NCI-H1930 (cell line): ENCODE data around the gene TCOF1.

Source experiments
- DNase-seq, 2 experiments: peaks; one replicate each; lab custom pipeline; 2025; lab: John Stamatoyannopoulos, UW

The TCOF1 gene

DNA sequence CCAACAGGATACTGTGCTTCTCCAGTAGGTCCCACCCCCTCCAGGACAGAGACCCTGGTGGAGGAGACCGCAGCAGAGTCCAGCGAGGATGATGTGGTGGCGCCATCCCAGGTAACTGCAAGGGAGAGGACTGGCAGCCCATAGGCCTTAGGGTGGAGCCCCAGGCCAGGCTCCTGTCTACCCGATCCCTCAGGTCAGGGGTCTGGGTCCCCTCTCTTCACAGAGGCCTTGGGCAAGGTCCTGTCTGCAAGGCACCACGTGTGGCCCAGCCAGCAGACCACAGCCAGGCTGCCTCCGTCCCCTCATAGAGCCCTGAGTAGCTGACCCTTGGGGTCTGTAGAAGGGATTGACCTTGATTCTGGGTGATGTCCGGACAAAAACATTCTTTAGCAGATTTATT lies 35.2 kb downstream of the TCOF1 start:
- no peak for DNase-seq

DNA sequence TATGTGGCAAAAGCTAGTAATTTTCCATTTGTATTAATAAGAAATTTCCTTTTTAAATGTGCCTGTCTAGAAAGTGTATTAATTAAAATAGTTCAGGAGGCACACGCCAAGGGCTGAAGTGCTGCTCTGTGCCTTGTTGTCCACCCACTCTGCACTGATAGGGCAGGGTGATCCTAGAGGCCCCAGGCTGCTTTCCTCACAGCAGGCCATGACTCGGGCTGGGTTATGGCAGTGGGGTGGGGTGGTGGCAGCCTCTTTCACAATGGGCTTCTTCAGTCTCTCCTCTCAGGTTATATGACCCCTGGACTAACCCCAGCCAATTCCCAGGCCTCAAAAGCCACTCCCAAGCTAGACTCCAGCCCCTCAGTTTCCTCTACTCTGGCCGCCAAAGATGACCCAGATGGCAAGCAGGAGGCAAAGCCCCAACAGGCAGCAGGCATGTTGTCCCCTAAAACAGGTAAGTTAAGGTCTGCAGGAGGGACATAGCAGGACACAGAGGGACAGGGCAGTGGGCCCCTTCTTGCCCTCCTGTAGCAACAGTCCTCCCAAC lies 35.7 kb downstream of the TCOF1 start:
- no peak for DNase-seq

DNA sequence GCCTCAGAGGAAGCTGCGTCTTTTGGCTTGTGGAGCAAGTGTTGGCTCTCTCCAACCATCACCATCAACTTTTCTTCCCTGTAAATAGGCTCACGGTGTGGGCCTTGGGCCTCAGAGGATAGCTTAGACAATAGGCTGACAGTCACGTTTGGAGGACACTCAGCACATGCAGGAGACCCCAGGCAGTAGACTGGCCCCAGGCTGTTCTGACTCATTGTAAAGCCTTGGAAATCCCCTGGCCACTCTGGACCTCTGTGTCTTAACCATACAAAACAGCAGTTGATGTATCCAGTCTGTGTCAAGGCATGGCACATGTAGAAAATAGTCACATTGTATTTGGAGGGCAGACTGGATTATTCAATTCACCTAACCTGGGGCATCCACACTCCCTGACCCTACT lies 36.6 kb downstream of the TCOF1 start:
- no peak for DNase-seq

DNA sequence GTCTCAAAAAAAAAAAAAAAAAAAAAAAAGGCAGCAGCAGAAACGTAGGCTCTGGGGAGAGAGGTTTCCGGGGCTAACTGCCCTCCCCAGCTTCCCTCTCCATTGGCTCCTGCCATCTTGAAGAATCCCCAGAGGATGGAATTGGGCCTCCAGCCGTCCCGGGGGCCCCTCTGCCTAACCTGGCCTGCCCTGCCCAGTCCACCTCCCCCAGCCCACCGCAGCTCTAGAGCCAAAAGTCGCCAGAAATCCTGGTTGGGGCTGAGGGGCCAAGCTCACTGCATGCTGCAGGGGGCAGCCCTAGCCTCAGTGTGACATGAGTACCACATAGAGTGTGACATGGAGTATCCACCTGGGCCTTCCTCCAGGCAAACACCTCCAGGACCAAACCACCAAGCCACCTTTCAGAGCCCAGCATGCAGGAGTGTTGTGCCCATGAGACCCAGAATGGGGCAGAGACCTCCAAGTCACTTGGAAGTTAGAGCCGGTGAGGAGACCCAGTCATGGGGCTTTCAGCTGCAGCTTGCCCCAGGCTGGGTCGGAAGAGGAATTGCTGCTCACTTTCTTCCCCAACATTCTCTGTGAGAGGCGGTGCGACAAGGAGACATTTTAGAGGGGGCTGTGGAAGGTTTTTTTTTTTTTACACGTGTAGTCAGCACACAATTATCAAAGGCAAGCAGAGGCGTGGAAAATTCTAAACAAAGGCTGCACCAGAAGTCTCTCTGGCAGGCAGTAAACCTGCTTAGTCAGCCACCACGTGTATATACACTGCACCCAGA lies 37.6 kb downstream of the TCOF1 start:
- DNase-seq: no peak

DNA sequence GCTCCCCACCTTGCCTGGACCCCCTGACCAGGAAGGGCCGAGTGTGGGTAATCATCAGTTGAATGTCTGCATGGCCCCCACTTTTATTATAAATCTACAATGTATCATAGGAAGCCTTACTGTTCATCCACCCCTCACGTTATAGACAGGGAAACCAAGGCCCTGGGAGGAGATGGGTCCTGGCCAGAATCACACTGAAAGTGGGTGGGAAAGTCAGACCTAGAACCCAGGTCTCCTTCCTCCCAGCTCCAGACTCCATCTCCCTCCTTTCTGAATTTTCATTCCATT lies 38.1 kb downstream of the TCOF1 start:
- no peak for DNase-seq

DNA sequence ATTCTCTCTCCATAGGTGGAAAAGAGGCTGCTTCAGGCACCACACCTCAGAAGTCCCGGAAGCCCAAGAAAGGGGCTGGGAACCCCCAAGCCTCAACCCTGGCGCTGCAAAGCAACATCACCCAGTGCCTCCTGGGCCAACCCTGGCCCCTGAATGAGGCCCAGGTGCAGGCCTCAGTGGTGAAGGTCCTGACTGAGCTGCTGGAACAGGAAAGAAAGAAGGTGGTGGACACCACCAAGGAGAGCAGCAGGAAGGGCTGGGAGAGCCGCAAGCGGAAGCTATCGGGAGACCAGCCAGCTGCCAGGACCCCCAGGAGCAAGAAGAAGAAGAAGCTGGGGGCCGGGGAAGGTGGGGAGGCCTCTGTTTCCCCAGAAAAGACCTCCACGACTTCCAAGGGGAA lies 38.8 kb downstream of the TCOF1 start:
- no peak for DNase-seq

DNA sequence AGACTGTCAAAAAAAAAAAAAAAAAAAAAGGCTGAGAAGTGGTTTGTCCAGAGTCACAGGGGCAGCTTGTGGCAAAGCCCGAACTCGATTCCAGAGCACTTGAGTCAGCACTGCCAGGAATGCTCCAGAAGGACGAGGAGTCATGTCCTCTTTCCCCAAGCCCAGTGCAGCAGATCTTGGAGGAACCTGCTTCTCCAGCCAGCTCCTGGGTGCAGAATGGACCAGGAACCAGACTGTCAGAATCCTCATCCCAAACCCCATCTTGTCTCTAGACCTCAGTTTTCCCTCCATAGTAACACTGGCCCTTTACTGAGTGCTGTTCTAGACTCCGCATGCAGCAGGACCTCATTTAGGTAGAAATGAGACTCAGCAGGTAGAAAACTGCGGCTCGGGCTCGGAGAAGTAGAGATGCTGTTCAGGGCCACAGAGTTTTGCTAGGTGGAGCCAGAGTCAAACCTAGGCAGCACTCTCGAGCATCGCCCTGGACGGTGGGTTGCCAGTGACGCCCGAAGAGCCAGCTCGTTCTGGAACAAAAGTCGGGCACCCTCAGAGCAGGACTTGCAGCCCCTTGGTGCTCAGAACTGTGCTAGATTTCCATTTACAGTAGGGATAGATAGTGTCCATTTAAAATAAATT lies 39.8 kb downstream of the TCOF1 start:
- DNase-seq: no peak

DNA sequence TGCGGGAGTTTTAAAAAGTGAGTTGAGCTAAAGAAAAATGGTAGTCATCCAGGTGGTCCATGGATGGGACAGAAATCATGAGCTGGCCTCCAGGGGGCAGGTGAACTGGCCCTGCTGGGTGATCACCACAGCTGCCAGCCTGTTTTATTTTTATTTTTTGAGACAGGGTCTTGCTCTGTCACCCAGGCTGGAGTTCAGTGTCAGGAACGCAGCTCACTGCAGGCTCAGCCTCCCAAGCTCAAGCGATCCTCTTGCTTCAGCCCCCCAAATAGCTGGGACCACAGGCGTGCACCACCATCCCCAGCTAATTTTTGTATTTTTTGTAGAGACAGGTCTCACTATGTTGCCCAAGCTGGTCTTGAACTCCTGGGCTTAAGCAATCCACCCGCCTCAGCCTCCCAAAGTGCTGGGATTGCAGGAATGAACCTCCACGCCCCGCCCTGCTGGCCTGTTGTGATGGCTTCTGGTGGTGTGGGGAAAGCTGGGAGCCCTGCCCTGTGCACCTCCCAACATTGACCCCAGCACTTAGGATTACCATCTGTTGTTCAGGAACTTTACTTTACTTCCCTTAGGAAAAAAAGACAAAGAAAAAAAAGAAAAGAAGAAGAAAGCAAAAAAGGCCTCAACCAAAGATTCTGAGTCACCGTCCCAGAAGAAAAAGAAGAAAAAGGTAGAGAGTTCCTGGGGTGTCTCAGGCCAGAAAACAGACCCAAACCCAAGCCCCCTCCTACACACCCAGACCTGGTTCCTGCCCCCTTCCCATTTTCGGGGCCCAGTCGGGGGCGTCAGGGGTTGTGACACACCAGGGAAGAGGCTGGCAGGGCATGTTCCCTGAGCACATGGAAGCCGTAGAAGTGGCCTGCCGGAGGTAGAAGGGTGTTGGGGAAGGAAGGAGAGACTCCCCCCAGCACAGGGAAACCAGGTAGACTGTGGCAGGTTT lies 40.6 kb downstream of the TCOF1 start:
- DNase-seq: no peak

DNA sequence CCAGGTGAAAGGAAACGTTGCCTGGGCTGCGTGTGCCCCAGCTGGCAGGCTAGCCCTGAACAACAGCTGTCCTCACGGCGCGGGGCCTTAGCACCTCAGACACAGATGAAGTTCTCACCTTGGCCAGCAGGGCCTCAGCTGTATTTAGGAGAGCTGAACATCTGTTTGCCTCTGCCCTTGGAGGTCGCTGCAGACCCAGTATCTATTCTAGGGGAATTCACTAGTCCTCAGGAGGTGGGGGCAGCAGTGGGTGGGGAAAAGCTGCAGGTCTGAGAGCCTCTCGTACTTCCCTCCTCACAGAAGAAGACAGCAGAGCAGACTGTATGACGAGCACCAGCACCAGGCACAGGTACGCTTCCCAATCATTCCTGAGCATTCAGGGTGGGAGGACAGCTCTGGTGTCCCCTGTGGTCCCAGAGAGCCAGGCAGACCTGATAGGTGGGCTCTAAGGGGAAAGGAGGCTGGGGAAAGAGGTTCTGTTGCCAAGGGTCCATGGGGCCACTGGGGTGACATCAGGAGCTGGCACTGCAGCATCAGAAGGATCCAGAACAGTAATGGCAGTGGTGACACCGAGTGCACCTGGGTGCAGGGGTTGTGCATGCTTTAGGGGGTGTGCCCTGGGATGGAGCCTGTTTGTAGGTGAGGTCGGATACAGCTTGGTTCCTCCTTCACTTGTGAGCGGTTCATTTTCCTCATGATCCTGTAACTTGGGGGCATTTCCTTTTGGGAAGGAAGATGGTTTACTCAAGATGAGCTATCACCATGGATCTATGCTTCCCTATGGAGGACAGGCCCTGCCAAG lies 41.4 kb downstream of the TCOF1 start:
- DNase-seq: no peak

DNA sequence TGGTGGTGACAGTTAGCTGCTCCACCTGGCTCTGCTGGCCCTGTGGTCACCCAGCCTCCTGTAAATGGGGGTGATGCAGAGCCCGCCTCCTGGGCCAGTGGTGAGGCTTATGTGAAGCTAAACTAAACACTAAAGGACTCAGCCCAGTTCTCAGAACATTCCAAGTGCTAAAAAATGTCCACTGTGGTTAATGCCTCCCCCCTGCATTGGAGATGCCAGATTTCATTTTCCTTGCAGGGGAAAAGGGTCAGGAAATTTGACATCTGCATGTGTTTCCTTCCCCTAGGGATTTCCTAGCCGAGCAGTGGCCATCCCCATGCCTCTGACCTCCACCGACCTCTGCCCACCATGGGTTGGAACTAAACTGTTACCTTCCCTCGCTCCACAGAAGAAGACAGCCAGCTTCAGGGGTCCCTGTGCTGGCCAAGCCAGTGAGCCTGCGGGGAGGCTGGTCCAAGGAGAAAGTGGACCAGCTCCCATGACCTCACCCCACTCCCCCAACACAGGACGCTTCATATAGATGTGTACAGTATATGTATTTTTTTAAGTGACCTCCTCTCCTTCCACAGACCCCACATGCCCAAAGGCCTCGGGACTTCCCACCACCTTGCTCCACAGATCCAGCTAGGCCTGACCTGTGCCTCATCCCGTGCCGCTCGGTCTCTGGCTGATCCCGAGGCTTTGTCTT lies 42.2 kb downstream of the TCOF1 start:
- DNase-seq: no peak

DNA sequence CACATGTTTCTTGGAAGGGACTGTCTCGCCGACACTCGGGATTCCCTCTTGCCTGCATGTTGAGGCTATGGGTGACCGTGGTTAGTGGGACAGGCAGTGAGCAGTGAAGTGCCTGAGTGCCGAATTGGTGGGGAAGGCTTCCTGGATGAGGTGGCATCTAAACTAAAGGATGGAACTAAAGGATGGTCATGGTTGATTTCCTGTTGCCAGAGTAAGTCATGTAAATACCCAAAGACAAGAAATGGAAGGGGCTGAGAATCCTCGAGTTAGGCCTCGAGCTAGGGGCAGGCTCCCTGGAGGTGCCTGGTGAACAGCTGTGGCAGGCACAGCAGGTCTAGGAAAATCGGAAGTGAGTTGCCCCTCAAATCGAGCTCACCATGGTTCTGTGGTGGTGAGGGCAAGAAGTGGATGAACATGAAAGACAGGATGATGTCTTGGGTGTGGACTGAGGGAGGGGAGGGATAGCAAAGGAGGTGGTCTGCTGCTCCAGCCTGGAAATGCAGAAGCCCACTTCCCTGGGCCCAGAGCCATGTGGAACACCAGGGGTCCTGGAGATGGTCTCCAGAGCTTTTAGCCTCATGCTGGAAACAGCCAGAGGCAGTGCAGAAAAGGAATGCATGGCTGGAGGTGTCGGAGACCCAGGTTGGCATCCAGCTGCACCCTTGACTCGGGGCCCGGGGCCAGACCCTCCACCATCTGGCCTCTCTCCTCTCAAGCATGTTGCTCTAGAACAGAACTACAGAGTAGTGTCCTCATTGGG lies 43.0 kb downstream of the TCOF1 start:
- no peak for DNase-seq

DNA sequence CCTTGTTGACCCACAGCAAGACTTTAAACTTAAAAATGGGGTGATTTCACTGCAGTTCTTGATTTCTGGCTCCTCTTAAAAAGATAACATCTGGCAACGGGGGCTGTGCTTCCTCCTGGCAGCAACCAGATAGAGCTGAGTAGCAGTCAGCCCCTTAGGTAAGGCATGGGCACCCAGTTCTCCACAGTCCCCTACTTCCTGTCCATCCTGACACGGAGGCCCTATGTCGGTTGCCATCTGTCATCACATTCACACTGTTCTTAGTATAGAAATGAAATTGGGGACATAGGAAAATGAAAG lies 43.5 kb downstream of the TCOF1 start:
- DNase-seq: no peak

DNA sequence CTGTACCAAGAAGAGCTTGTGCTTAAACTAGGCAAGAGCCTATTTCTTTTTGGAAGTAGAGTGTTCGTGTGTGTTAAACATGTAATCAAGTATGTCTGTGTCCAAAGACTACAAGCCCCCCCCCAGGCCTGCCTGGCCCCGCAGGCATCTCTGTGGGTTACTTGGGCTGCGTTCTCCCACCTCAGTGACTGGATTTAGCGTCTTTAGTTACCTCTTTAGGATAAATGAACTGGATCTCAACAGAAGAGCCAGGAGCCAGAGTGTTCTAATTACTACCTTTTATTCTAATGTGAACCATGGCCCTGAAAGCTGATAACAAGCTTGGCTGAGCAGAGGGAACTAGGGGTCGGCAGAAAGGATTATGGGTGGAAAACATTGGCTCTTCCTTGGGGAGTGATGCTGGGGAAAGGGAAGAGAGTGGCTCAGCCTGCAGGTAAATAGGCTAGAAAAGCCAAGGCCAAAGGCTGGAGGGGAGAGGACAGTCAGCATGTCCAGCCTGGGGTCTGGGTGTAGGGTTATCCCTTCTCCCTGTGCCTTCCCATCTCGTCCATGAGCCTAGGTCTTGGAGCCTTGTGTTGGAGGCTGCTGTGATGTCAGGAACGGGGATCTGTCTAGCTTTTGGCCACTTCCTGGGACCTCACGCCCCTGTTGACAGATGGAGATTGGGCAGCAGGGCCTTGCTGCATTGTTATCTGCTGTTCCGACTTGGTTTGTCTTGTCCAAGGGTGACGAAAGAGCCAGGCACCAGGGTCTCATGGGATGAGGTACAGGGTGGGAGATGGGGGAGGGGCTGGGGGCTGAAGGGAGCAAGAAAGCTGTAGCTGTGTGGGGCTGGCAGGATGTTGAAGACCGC lies 44.1 kb downstream of the TCOF1 start:
- DNase-seq: no peak

DNA sequence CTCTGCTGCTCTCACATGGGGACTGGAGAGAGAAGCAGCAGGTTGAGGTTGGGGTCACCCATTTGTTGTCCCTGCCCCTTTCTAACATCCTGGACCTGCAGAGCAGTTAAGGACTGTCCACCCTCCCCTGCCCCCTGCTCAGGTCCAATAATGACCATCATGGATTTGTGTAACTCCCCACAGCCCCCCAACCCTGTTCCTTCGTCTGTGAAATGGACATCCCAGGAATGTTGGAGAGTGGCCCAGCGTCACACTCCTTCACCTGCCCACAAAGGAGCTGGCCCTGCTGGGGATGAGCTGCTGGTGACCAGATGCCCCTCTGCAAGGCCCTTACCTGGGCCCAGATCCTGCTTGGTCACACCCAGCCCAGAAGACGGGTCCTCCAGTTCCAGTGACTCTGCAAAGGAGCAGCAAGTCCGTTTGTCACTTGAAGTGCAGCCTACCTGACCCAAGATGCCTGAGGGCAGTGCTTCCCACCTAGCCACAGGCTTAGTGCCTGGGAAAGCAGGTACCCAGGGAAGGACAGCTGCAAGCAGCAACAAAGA lies 44.8 kb downstream of the TCOF1 start:
- no peak for DNase-seq

DNA sequence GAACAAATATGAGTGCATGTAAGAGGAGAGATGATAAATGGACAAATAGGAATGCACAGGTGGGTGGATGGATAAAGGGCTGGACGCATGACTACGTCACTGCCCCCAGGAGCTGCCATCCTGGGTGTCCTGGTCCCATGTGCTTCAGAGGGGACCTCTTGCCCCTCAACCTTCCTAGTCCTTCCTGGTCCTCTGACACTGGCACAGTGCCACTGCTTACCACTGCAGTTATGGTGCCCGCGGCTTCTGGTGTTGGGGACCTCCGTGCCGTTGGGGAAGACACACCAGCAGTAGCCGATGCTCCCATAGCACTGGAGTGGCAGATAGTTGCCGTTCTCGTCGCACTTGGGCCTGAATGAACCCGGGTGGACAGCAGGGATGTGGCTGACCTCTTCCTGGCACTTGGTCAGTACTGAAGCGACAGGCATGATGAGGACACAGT lies 45.4 kb downstream of the TCOF1 start:
- DNase-seq: no peak

DNA sequence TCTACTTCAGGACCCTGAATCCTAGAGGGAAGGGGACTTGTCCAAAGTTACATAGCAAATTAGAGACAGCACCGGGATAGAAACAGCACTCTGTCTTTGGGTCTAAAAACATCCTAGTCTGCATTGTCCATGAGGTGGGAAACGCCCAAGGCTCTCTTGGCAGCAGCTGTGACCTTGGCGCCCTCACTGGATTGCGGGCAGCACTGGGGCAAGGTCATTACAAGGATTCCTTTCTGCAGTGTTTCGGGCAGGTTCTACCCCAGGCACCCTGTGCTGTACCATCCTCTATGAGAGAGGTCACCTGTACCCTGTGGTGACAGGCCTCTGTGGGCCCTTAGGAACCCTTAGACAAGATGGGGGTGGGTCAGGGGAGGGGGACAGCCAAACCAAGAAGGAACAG lies 46.6 kb downstream of the TCOF1 start:
- no peak for DNase-seq

DNA sequence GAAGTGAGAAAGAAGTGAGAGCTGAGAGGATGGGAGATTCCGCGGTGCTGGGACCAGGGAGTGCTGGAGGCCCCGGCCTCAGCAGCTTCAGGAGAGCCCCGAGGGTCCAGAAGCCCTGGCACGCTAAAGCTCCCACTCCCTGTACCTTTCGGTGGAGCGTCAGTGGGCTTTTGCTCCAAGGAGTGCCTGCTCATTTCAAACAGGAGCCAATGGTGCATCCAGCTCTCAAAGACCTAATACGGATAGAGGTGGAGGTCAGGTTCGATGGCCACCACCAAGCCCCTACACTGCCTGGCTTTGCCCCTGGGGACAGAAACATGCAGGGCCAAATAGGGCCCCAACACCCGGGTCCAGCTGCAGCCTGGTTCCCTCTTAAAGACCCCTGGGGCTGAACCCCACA lies 47.0 kb downstream of the TCOF1 start:
- no peak for DNase-seq

DNA sequence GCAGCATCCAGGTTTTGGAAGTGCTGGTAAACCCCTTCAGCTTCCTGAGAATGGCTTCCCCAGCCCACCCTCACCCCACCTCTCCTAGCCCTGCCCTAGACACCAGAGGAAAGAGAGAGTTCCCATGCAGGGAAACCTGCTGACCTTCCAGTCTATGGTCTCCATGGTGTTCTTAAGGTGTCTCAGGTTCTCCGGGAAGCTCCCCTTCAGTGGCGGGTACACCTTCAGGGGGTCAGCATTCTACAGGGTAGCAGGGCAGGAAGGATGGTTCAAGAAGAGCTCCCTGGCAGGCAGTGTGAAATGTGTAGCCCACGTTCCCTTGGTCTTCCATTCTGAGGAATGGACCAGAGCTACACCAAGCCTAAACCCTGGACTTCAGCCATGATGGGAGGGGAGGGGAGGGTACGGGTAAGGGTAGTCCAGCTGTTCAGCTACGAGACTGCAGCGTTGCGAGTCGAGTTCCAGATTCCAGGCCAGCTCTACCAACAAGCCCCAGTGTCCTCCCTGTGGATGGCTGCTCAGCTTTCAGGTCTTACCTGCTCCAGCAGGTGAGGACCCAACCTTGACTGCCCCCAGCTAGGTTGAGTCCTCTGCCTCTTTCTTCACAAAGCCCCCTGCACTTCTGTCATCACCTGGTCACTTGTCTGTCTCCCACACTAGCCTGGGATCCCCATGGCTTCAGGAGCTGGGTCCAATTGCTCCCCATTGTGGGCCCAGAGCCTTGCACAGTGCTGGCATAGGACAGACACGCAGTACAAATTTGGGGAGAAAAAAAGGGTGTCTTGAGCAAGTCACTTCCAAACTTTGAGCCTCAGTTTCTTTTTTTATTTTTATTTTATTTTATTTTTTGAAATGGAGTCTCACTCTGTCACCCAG lies 47.7 kb downstream of the TCOF1 start:
- DNase-seq: no peak
